Prostate gland (tissue), 2 donors: ENCODE data around the gene RAB25. TPM values are rescaled to one million over a fixed set of nuclear protein-coding genes. Genes with fewer than 3 reads are reported as not detected.

Source experiments
- DNase-seq: peaks from one replicate; pipeline ENCODE4 v3.0.0-alpha.2; 2019; ENCODE audit warnings: low spot score
- H3K27ac ChIP-seq, 2 donors: fragments of 200-600 bp; sonication (generic); 2 replicates each; pipeline ENCODE4 v1.5.1; 2017 to 2019
- H3K27me3 ChIP-seq: fragments of 200-600 bp; sonication (generic); replicated peaks from 2 replicates; pipeline ENCODE4 v1.5.1; 2019; ENCODE audit not compliant: insufficient read depth
- H3K36me3 ChIP-seq, 2 donors: fragments of 200-600 bp; sonication (generic); 1 replicate in 1 of 2; 2 replicates in 1 of 2; pipeline versions ENCODE4 v1.5.1 to v1.8.1; 2017 to 2019
- H3K4me1 ChIP-seq: fragments of 200-600 bp; sonication (generic); replicated peaks from 2 replicates; pipeline ENCODE4 v1.5.1; 2019
- H3K4me3 ChIP-seq, 2 donors: fragments of 200-600 bp; sonication (generic); 2 replicates each; pipeline ENCODE4 v1.5.1; 2017 to 2019
- H3K9me3 ChIP-seq: fragments of 200-600 bp; sonication (generic); 2 replicates; pipeline ENCODE4 v1.5.1; 2017
- CTCF ChIP-seq, 4 experiments: fragments of 200-600 bp in 2 of 4; fragments of 450-650 bp in 2 of 4; sonication (generic) in 2 of 4; IDR thresholded peaks; 1 replicate in 3 of 4; 2 replicates in 1 of 4; pipeline ENCODE4 v1.5.1; 2016 to 2019; ENCODE audit warnings: antibody characterized with exemption in 4 of 4, mild to moderate bottlenecking in 2 of 4, moderate library complexity in 2 of 4
- POLR2A ChIP-seq: fragments of 450-650 bp; IDR thresholded peaks from one replicate; pipeline ENCODE4 v1.6.1; 2016; ENCODE audit warnings: antibody characterized with exemption, mild to moderate bottlenecking
- POLR2AphosphoS5 ChIP-seq: sonication (generic); formaldehyde crosslinking; IDR thresholded peaks from one replicate; pipeline ENCODE4 v1.6.1; 2017; ENCODE audit warnings: antibody characterized with exemption
- WGBS: methylation state at CpG from one replicate; pipeline ENCODE4 v1.1.5; 2018; 5-methylcytosine and 5-hydroxymethylcytosine counted together
- intact Hi-C: fragments of 100-400 bp; cut with DNase I; formaldehyde crosslinking; loops from one replicate; pipeline ENCODE4 v1.14.2; 2022
- total RNA-seq, 2 donors: library from RNA; depleted of rRNA; stranded (reverse); fragments of >200 nt; gene quantifications; one replicate each; pipeline ENCODE4 v1.1.0, GENCODE V29; 2016

RAB25 gene
- total RNA-seq, 2 donors from 2014 or later = 33.5 to 100 TPM

- DNase-seq = no peak
- H3K4me3 ChIP-seq = peak overlapping the region in 1 of 2 donors; percentile 13
- H3K27me3 ChIP-seq = no peaks in the 10 kb centered on the region
- 53% methylated on average over 4 of the region's 4 CpGs for WGBS
- intact Hi-C loops = no loop called here
- H3K27ac ChIP-seq = no peak overlapping the region
- no peaks in the 10 kb centered on the region for H3K9me3 ChIP-seq
- TF ChIP-seq CTCF (IDR thresholded peaks at IDR 0.05) (no peak), POLR2A (no peak), POLR2AphosphoS5 (no peak)
- H3K4me1 ChIP-seq = no peaks in the 10 kb centered on the region
- no peaks in the 10 kb centered on the region for H3K36me3 ChIP-seq
Measured at GRCh38 chr1:156080863-156081179, 19.9 kb downstream of the RAB25 start.

GRCh38 chr1:156081180-156081916 lies 20.4 kb downstream of the RAB25 start:
- Histone ChIP-seq H3K27me3 (no peaks in the 10 kb centered on the region), H3K4me1 (no peaks in the 10 kb centered on the region), H3K27ac (peak overlapping the region in 1 of 2 donors; percentile 8), H3K9me3 (no peaks in the 10 kb centered on the region), H3K4me3 (peak overlapping the region; percentile 63 to 84), H3K36me3 (no peaks in the 10 kb centered on the region)
- 7% methylated on average over 31 of the region's 61 CpGs for WGBS
- intact Hi-C loops = no loop called here
- TF ChIP-seq POLR2A (no peak), CTCF (IDR thresholded peaks at IDR 0.05) (no peak), POLR2AphosphoS5 (no peak)
- no peak for DNase-seq

- Histone ChIP-seq H3K27ac (no peak overlapping the region), H3K4me1 (no peaks in the 10 kb centered on the region), H3K9me3 (no peaks in the 10 kb centered on the region), H3K4me3 (peak overlapping the region; percentile 63 to 84), H3K36me3 (no peaks in the 10 kb centered on the region), H3K27me3 (no peaks in the 10 kb centered on the region)
- 0% methylated on average over 10 of the region's 10 CpGs for WGBS
- TF ChIP-seq CTCF (IDR thresholded peaks at IDR 0.05) (no peak), POLR2AphosphoS5 (no peak), POLR2A (no peak)
- no peak for DNase-seq
- intact Hi-C loops = no loop called here
Measured at GRCh38 chr1:156081917-156082308, 21.0 kb downstream of the RAB25 start.

- Histone ChIP-seq H3K4me1 (no peaks in the 10 kb centered on the region), H3K36me3 (no peaks in the 10 kb centered on the region), H3K27me3 (no peaks in the 10 kb centered on the region), H3K4me3 (peak within 1 kb of the TSS; percentile 63 to 84), H3K9me3 (no peaks in the 10 kb centered on the region), H3K27ac (peak within 1 kb of the TSS; percentile 52 to 63)
- peak; percentile 67 for DNase-seq
- under 1% methylated on average over 57 of the region's 62 CpGs for WGBS
- TF ChIP-seq POLR2AphosphoS5 (peak; percentile 62), POLR2A (no peak)
- intact Hi-C loops = no loop called here
Measured at GRCh38 chr1:156082309-156083091, 21.5 kb downstream of the RAB25 start, which contains the start of gene MEX3A. Gene MEX3A, minus strand, starts transcription at chr1:156082465. Its CDS starts 467 bp downstream, at chr1:156081998.
